ENCODE results near the gene NAV2.

- no peak for TF ChIP-seq CTCF (IDR thresholded peaks at IDR 0.05; ENCODE audit: low read depth, low read length)
- no peak for TF ChIP-seq POLR2A (IDR thresholded peaks at IDR 0.05; ENCODE audit: extremely low read depth, insufficient read length)
- no peak for TF ChIP-seq MAX (IDR thresholded peaks at IDR 0.05; ENCODE audit: low read depth, low read length)
- no peak for TF ChIP-seq MYC (IDR thresholded peaks at IDR 0.05; ENCODE audit: low read depth, low read length)
These were observed 308.1 kb downstream of the NAV2 start for GRCh38 chr11:20020716-20021115.

Measured in NB4 (cell line).